Erythroblast (primary cell): ENCODE data around the gene GIMAP4.

ENCODE experiments used
- GATA1 ChIP-seq: IDR thresholded peaks from 2 replicates; pipeline ENCODE4 v1.6.1; 2011; ENCODE audit warnings: low read depth, mild to moderate bottlenecking, control low read depth, low read length, moderate library complexity
- POLR2A ChIP-seq: IDR thresholded peaks from 2 replicates; pipeline ENCODE4 v1.6.1; 2011; ENCODE audit warnings: mild to moderate bottlenecking, low read length

DNA sequence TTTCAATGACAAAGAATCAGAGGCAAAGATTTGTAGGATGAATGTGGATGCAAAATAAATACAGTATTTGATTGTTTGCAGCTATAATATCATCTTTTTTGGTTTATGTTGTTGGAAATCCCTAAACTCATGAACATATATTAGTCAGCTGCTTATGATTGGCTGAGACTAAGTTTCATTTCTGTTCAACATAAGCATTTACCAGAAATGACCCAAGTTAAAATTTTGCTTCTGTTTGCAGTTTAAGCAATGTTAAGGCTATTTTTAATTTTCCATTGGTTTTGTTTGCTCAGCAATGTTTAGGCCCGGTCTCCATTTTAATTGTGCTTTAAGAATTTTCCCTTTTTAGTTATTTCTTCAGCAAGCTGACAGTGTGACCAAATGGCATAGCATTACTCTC lies 43.0 kb downstream of the GIMAP4 start:
- TF ChIP-seq POLR2A (no peak), GATA1 (no peak)
